ENCODE results near the gene PTPRN2.

DNA sequence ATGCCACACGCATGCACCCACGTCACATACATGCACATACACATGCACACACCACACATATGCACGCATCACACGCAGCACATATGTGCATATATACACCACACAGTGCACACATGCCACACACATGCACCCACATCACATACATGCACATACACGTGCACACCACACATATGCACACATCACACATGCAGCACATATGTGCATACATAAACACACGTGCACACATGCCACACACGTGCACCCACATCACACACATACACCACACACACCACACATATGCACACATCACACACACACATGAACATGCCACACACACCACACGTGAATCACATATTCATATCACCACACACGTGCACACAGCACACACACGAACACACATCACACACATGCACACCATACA is 338.8 kb downstream of the PTPRN2 start:
- TF ChIP-seq EZH2 (IDR thresholded peaks at IDR 0.05; ENCODE audit: low read length, missing control alignments) (no peak), CTCF (conservative IDR thresholded peaks at IDR 0.05 in 1 of 2, IDR thresholded peaks at IDR 0.05 in 1 of 2; ENCODE audit: low read depth in 1 of 2, low read length in 2 of 2) (no peak)

Data from fibroblast of lung (primary cell).